Kidney (tissue), 14 donors: ENCODE results near the gene USH2A. TPM values are rescaled to one million over a fixed set of nuclear protein-coding genes. Genes with fewer than 3 reads are reported as not detected.

ENCODE experiments used
- DNase-seq, 5 donors: peaks; one replicate each; pipeline ENCODE4 v3.0.0-alpha.2; 2013 to 2020
- FAIRE-seq: peaks from 2 replicates; lab custom pipeline; 2012; peaks lifted over from hg19 to GRCh38; lab: Jason Lieb, UNC
- H3K27ac ChIP-seq, 2 donors: one replicate each; pipeline ENCODE4 v1.7.0; 2013; ENCODE audit warnings: low read depth in 2 of 2, low read length in 2 of 2, inconsistent platforms in 1 of 2
- H3K27me3 ChIP-seq: one replicate; pipeline ENCODE4 v1.7.1; 2013; ENCODE audit warnings: low read length, inconsistent platforms; ENCODE audit not compliant: control insufficient read depth, insufficient read depth
- H3K36me3 ChIP-seq, 3 donors: one replicate each; pipeline versions ENCODE4 v1.7.0 to v1.7.1; 2013; ENCODE audit warnings: low read length in 3 of 3, control low read depth in 1 of 3, inconsistent platforms in 1 of 3; ENCODE audit not compliant: insufficient read depth in 3 of 3, control insufficient read depth in 2 of 3
- H3K4me1 ChIP-seq, 3 donors: one replicate each; pipeline versions ENCODE4 v1.7.0 to v1.7.1; 2013; ENCODE audit warnings: low read length in 3 of 3, inconsistent platforms in 1 of 3, low read depth in 1 of 3; ENCODE audit not compliant: control insufficient read depth in 2 of 3, insufficient read depth in 2 of 3
- H3K4me3 ChIP-seq, 3 donors: one replicate each; pipeline versions ENCODE4 v1.7.0 to v1.8.1; 2013; ENCODE audit warnings: low read length in 3 of 3, control low read depth in 1 of 3, inconsistent platforms in 1 of 3
- H3K9ac ChIP-seq, 3 donors: one replicate each; pipeline versions ENCODE4 v1.7.0 to v1.7.1; 2013; ENCODE audit warnings: low read length in 3 of 3, control low read depth in 1 of 3, inconsistent platforms in 1 of 3
- H3K9me3 ChIP-seq, 3 donors: one replicate each; pipeline versions ENCODE4 v1.7.0 to v1.7.1; 2013; ENCODE audit warnings: low read length in 3 of 3, control low read depth in 1 of 3, inconsistent platforms in 1 of 3; ENCODE audit not compliant: control insufficient read depth in 2 of 3, insufficient read depth in 1 of 3
- intact Hi-C: fragments of 100-400 bp; cut with DNase I; formaldehyde crosslinking; loops from one replicate; pipeline ENCODE4 v1.11.1; 2022
- polyA plus RNA-seq: library from polyadenylated mRNA; stranded (reverse); fragments of 350-450 nt; fragmentation: Illumina TruSeq; extraction: RNeasy Lipid Tissue Mini Kit (QIAGEN cat#74804); gene quantifications from one replicate; pipeline ENCODE4 v1.2.3, GENCODE V29; 2014; ENCODE audit warnings: low read depth, low replicate concordance; ENCODE audit not compliant: insufficient read depth
- total RNA-seq: library from RNA; stranded (reverse); fragmentation: NEBNext Ultra II Directional; extraction: Animal tissue kit (Norgen Biotek cat#: 25700); gene quantifications from one replicate; pipeline ENCODE4 v1.2.1, GENCODE V29; 2021
- TF ChIP-seq, protein P1 (sequence below): IDR thresholded peaks from 3 replicates; pipeline ENCODE4 v1.5.1; 2012; ENCODE audit warnings: mild to moderate bottlenecking, moderate library complexity, borderline replicate concordance; ENCODE audit not compliant: insufficient read depth; ENCODE audit errors: extremely low read depth
- donor health status: control.
- donor health status: control.
- donor health status: control.
- donor health status: control.
- donor health status: control.
- donor health status: DM: yes; HTN: yes; CAD: no.
- donor health status: Normal renal cell carcinoma (clear cell type).

Gene USH2A
- total and polyA plus RNA-seq, 2 donors from 2014 or later = 0.06 TPM; not detected in 1

DNA sequence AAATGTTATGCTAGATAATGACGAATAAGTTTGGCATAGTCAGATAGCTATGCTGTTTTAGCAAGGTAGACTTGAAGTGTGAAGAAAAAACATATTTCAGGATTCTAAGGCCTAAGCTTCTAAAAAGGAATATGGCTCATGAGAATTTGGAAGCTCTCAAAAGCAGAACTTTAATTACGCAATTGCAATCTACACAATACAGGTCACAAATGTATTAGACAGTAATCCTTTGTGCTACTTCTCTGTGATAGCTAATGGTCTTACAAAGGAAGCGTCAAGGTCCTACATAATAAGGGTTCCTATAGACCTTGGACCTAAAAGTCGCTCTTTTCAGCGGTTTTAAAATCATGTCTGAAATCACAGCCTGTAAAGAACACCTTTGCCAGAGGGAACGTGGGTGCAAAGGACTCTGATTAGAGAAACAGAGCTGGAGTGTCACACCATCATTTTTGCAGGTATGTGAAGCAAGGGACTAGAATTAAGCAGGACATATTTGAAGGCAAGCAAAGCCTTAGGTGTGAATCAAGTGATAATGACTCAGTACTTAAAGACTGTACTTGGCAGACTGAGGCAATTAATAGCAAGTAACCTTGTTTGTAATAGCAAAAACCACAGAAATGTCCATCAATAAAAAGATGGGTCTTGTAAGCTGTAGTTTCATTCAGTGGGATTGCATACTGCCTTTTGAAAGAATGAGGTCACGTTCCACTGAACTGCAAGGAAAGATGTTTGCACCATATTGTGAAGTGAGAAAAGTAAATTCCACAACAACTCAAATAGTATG, 436.0 kb downstream of the USH2A start:
- no peak overlapping the region for H3K9ac ChIP-seq
- H3K27ac ChIP-seq = no peak overlapping the region
- no peak overlapping the region for H3K4me3 ChIP-seq
- DNase-seq (no peak), FAIRE-seq (no peak)
- no peaks in the 10 kb centered on the region for H3K27me3 ChIP-seq
- H3K4me1 ChIP-seq = no peaks in the 10 kb centered on the region
- H3K36me3 ChIP-seq = no peaks in the 10 kb centered on the region
- intact Hi-C loops = no loop called here
- TF ChIP-seq, protein P1, sequence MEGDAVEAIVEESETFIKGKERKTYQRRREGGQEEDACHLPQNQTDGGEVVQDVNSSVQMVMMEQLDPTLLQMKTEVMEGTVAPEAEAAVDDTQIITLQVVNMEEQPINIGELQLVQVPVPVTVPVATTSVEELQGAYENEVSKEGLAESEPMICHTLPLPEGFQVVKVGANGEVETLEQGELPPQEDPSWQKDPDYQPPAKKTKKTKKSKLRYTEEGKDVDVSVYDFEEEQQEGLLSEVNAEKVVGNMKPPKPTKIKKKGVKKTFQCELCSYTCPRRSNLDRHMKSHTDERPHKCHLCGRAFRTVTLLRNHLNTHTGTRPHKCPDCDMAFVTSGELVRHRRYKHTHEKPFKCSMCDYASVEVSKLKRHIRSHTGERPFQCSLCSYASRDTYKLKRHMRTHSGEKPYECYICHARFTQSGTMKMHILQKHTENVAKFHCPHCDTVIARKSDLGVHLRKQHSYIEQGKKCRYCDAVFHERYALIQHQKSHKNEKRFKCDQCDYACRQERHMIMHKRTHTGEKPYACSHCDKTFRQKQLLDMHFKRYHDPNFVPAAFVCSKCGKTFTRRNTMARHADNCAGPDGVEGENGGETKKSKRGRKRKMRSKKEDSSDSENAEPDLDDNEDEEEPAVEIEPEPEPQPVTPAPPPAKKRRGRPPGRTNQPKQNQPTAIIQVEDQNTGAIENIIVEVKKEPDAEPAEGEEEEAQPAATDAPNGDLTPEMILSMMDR = no peak
- no peaks in the 10 kb centered on the region for H3K9me3 ChIP-seq

DNA sequence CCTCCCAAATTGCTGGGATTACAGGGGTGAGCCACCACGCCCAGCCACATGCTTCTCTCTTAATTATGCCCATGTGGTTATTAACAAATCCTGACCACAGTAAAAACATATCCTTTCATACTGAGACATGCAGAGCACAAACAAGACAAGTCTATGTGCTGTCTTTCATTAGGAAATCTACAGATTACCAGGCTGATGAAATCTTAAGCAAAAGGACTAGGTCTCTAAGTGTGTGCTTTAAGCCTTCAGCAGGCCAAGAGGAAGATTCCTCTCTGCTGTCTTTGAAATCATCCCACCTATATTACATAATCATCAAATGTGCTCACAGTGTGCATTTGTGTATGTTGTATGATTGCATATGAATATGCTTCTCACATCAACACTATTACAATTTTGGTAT, 436.8 kb downstream of the USH2A start:
- DNase-seq = no peak
- TF ChIP-seq, protein P1 = no peak
- Histone ChIP-seq H3K36me3 (no peaks in the 10 kb centered on the region), H3K9me3 (no peaks in the 10 kb centered on the region), H3K4me1 (no peaks in the 10 kb centered on the region), H3K27me3 (no peaks in the 10 kb centered on the region), H3K4me3 (no peak overlapping the region), H3K27ac (no peak overlapping the region), H3K9ac (no peak overlapping the region)
- FAIRE-seq = no peak
- intact Hi-C loops = no loop called here

DNA sequence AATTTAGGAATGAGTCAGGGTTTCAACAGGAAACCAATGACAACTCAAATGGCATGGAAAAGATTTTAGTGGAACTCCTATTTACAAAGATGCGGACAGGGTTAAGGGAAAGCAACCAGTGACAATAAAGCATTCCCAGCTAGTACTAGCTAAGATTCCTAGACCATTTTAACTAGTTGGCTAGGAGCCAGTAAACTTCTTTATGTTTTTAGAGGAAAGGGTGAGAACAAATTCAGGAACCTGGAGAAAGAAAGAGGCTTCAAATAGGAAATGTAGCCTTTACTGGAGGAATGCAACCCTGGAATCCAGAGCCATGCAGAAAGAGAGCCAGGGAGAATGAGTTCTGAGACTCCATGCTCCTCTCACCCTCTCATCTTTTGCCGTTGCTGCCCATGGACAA, 439.6 kb downstream of the USH2A start:
- intact Hi-C loops = no loop called here
- no peak overlapping the region for H3K27ac ChIP-seq
- no peak overlapping the region for H3K4me3 ChIP-seq
- DNase-seq (no peak), FAIRE-seq (no peak)
- no peaks in the 10 kb centered on the region for H3K36me3 ChIP-seq
- H3K9ac ChIP-seq = no peak overlapping the region
- TF ChIP-seq, protein P1 = no peak
- H3K9me3 ChIP-seq = no peaks in the 10 kb centered on the region
- no peaks in the 10 kb centered on the region for H3K4me1 ChIP-seq
- H3K27me3 ChIP-seq = no peaks in the 10 kb centered on the region
